Glutamatergic neuron (in vitro differentiated cells): ENCODE measurements around the gene CLDN15. TPM values are rescaled to one million over a fixed set of nuclear protein-coding genes. Genes with fewer than 3 reads are reported as not detected.
A peak's percentile ranks its signal among the peaks of the same experiment; 100 is the strongest.

Source experiments
- DNase-seq: peaks from one replicate; pipeline ENCODE4 v3.0.0; 2022
- H3K27ac Mint-ChIP-seq: one replicate; pipeline ENCODE4 v1.8.0; 2020; ENCODE audit warnings: mild to moderate bottlenecking, mixed read lengths, inconsistent platforms; ENCODE audit not compliant: unreplicated experiment
- H3K27me3 Mint-ChIP-seq: one replicate; pipeline ENCODE4 v1.8.0; 2020; ENCODE audit warnings: mild to moderate bottlenecking, moderate library complexity, mixed read lengths, inconsistent platforms; ENCODE audit not compliant: unreplicated experiment
- H3K36me3 Mint-ChIP-seq: one replicate; pipeline ENCODE4 v1.8.0; 2020; ENCODE audit warnings: mild to moderate bottlenecking, mixed read lengths, inconsistent platforms; ENCODE audit not compliant: unreplicated experiment
- H3K4me1 Mint-ChIP-seq: one replicate; pipeline ENCODE4 v1.8.0; 2020; ENCODE audit warnings: mild to moderate bottlenecking, low read depth, mixed read lengths, inconsistent platforms; ENCODE audit not compliant: unreplicated experiment
- H3K4me3 Mint-ChIP-seq: one replicate; pipeline ENCODE4 v1.8.0; 2020; ENCODE audit warnings: mild to moderate bottlenecking, mixed read lengths, inconsistent platforms; ENCODE audit not compliant: unreplicated experiment
- H3K9me3 Mint-ChIP-seq: one replicate; pipeline ENCODE4 v1.8.0; 2020; ENCODE audit warnings: mild to moderate bottlenecking, moderate library complexity, mixed read lengths, inconsistent platforms; ENCODE audit not compliant: unreplicated experiment
- CTCF ChIP-seq: fragments of 200-600 bp; sonication (generic); IDR thresholded peaks from one replicate; pipeline ENCODE4 v1.5.0; 2021; ENCODE audit not compliant: partially characterized antibody, unreplicated experiment
- total RNA-seq: library from RNA; stranded (reverse); fragmentation: NEBNext Ultra II Directional; extraction: Animal tissue kit (Norgen Biotek cat#: 25700); gene quantifications from one replicate; pipeline ENCODE4 v1.2.1, GENCODE V29; 2021; ENCODE audit not compliant: unreplicated experiment

CLDN15 gene
- total RNA-seq, 1 donor from 2014 or later, result 9.4 TPM

GRCh38 chr7:101240226-101241014, 2.8 kb upstream of the CLDN15 start:
- no peak for DNase-seq
- Mint-ChIP-seq H3K9me3 (peaks cover 7% of the 10 kb centered on the region), H3K27me3 (peaks cover 5% of the 10 kb centered on the region), H3K36me3 (no peaks in the 10 kb centered on the region), H3K4me3 (no peak overlapping the region), H3K27ac (no peak overlapping the region), H3K4me1 (peaks cover 9% of the 10 kb centered on the region)
- TF ChIP-seq CTCF, result no peak

- H3K4me1 Mint-ChIP-seq, result peaks cover 9% of the 10 kb centered on the region
- H3K36me3 Mint-ChIP-seq, result no peaks in the 10 kb centered on the region
- H3K9me3 Mint-ChIP-seq, result peaks cover 5% of the 10 kb centered on the region
- H3K4me3 Mint-ChIP-seq, result no peak overlapping the region
- no peak overlapping the region for H3K27ac Mint-ChIP-seq
- no peak for TF ChIP-seq CTCF
- no peak for DNase-seq
- H3K27me3 Mint-ChIP-seq, result peaks cover 5% of the 10 kb centered on the region
Measured at GRCh38 chr7:101239951-101240220, 2.3 kb upstream of the CLDN15 start.

- H3K36me3 Mint-ChIP-seq, result no peaks in the 10 kb centered on the region
- peaks cover 9% of the 10 kb centered on the region for H3K4me1 Mint-ChIP-seq
- no peak overlapping the region for H3K27ac Mint-ChIP-seq
- H3K27me3 Mint-ChIP-seq, result peaks cover 3% of the 10 kb centered on the region
- no peak for DNase-seq
- TF ChIP-seq CTCF, result no peak
- no peak overlapping the region for H3K4me3 Mint-ChIP-seq
- peaks cover 5% of the 10 kb centered on the region for H3K9me3 Mint-ChIP-seq
Measured at GRCh38 chr7:101239191-101239950, 1.8 kb upstream of the CLDN15 start.

- Mint-ChIP-seq H3K4me3 (no peak overlapping the region), H3K36me3 (no peaks in the 10 kb centered on the region), H3K27ac (peak overlapping the region; percentile 74), H3K27me3 (peaks cover 3% of the 10 kb centered on the region), H3K4me1 (peaks cover 4% of the 10 kb centered on the region), H3K9me3 (peaks cover 4% of the 10 kb centered on the region)
- no peak for DNase-seq
- TF ChIP-seq CTCF, result no peak
Measured at GRCh38 chr7:101238226-101239182, 902 bp upstream of the CLDN15 start.
